ENCODE data around the gene ENTHD1. TPM values are rescaled to one million over a fixed set of nuclear protein-coding genes. Genes with fewer than 3 reads are reported as not detected.

The ENTHD1 gene
- polyA plus RNA-seq, 1 donor from 2014 or later: not detected

DNA sequence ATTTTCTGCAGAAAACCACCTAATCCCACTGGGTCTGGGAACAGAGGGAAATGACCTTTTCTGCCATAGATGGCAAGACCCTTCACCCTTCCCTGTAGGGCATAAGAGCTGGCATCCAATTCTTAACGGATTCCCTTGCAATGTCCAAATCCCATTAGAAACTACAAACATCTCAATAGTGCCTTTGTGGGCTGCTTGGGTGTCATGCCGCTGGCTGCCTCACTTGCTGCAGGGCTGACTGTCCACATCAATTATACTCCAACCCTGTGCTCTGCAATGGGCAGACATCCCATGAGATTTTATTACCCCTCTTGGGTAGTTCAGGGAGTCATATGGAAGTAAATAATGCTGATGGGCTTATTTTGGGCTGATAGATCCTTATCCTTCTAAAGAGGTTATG lies 14.6 kb upstream of the ENTHD1 start (continued):
- TF ChIP-seq EP300 (conservative IDR thresholded peaks at IDR 0.05; ENCODE audit: poor library complexity, severe bottlenecking): no peak

DNA sequence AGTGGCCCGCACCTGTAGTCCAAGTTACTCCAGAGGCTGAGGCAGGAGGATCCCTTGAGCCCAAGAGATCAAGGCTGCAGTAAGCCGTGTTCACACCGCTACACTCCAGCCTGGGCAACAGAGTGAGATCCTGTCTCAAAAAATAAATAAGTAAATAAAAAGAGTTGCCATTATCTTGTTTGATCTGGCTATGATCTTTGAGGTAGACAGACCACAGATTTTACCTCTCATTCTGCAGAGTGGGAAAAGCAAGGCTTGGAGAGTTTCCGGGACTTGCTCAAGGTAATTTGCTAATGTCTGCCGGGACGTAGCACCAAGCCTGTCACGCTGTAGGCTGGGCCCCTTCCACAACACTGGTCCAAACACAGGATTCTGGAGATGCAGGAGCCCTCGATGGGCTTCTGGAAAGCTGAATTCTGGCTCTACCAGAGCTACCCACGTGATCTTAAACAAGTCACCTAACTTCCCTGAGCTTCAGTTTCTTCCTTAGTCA lies 14.1 kb upstream of the ENTHD1 start:
- no peak for TF ChIP-seq POLR2AphosphoS5 (IDR thresholded peaks at IDR 0.05)
- TF ChIP-seq EP300 (conservative IDR thresholded peaks at IDR 0.05; ENCODE audit: poor library complexity, severe bottlenecking): no peak
- no peak for TF ChIP-seq SMC3 (conservative IDR thresholded peaks at IDR 0.05; ENCODE audit: poor library complexity)
- TF ChIP-seq, protein P1, sequence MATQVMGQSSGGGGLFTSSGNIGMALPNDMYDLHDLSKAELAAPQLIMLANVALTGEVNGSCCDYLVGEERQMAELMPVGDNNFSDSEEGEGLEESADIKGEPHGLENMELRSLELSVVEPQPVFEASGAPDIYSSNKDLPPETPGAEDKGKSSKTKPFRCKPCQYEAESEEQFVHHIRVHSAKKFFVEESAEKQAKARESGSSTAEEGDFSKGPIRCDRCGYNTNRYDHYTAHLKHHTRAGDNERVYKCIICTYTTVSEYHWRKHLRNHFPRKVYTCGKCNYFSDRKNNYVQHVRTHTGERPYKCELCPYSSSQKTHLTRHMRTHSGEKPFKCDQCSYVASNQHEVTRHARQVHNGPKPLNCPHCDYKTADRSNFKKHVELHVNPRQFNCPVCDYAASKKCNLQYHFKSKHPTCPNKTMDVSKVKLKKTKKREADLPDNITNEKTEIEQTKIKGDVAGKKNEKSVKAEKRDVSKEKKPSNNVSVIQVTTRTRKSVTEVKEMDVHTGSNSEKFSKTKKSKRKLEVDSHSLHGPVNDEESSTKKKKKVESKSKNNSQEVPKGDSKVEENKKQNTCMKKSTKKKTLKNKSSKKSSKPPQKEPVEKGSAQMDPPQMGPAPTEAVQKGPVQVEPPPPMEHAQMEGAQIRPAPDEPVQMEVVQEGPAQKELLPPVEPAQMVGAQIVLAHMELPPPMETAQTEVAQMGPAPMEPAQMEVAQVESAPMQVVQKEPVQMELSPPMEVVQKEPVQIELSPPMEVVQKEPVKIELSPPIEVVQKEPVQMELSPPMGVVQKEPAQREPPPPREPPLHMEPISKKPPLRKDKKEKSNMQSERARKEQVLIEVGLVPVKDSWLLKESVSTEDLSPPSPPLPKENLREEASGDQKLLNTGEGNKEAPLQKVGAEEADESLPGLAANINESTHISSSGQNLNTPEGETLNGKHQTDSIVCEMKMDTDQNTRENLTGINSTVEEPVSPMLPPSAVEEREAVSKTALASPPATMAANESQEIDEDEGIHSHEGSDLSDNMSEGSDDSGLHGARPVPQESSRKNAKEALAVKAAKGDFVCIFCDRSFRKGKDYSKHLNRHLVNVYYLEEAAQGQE (IDR thresholded peaks at IDR 0.05; ENCODE audit: borderline replicate concordance): no peak
- TF ChIP-seq, protein P2, sequence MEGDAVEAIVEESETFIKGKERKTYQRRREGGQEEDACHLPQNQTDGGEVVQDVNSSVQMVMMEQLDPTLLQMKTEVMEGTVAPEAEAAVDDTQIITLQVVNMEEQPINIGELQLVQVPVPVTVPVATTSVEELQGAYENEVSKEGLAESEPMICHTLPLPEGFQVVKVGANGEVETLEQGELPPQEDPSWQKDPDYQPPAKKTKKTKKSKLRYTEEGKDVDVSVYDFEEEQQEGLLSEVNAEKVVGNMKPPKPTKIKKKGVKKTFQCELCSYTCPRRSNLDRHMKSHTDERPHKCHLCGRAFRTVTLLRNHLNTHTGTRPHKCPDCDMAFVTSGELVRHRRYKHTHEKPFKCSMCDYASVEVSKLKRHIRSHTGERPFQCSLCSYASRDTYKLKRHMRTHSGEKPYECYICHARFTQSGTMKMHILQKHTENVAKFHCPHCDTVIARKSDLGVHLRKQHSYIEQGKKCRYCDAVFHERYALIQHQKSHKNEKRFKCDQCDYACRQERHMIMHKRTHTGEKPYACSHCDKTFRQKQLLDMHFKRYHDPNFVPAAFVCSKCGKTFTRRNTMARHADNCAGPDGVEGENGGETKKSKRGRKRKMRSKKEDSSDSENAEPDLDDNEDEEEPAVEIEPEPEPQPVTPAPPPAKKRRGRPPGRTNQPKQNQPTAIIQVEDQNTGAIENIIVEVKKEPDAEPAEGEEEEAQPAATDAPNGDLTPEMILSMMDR (IDR thresholded peaks at IDR 0.05; ENCODE audit: poor library complexity, severe bottlenecking): no peak
- no peak for TF ChIP-seq TAF1 (IDR thresholded peaks at IDR 0.05; ENCODE audit: low read depth)
- no peak for TF ChIP-seq EZH2 (IDR thresholded peaks at IDR 0.05; ENCODE audit: borderline replicate concordance, insufficient read depth, low read length, poor library complexity, severe bottlenecking)
- Histone ChIP-seq H3K9me3 (ENCODE audit: low read length) (no peaks in the 10 kb centered on the region), H3K4me3 (ENCODE audit: low read length) (no peak overlapping the region), H3K9ac (ENCODE audit: low read length) (no peak overlapping the region), H4K20me1 (ENCODE audit: insufficient read depth) (no peaks in the 10 kb centered on the region), H3K27me3 (ENCODE audit: insufficient read depth, low read depth, low read length) (no peaks in the 10 kb centered on the region), H3K4me2 (ENCODE audit: low read length) (no peak overlapping the region), H3K79me2 (replicated peaks; ENCODE audit: insufficient read depth, low read length) (no peaks in the 10 kb centered on the region), H3K27ac (ENCODE audit: low read length) (no peak overlapping the region), H3F3A (ENCODE audit: insufficient read depth, low read length, poor library complexity, severe bottlenecking) (no peaks in the 10 kb centered on the region), H2AFZ (ENCODE audit: low read depth, low read length) (no peak overlapping the region), H3K9me2 (ENCODE audit: insufficient read depth, low read length) (no peaks in the 10 kb centered on the region), H3K36me3 (ENCODE audit: insufficient read depth, low read length) (no peaks in the 10 kb centered on the region)

DNA sequence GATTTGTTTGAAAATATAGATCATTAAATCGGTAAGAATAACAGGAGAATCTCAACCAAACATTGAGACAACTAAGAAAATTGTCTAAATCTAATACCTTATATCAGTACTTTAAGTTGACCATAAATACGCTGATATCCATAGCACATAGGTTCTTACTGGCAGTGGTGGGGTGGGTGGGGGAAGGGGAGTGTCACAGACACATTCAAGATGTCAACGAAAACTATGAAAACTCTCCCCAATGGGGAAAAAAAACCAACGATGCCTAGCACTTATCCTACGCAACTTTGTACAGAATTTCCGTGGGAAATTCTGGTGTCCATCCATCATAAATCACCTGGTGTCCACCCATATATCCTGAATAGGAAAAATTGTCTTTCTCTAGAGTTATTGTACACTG lies 13.5 kb upstream of the ENTHD1 start:
- Histone ChIP-seq H3K9me3 (ENCODE audit: low read length) (no peaks in the 10 kb centered on the region), H3K4me3 (ENCODE audit: low read length) (no peak overlapping the region)

More for the DNA sequence above, 13.5 kb upstream of the ENTHD1 start:
- Histone ChIP-seq H3K9me2 (ENCODE audit: insufficient read depth, low read length) (no peaks in the 10 kb centered on the region), H3F3A (ENCODE audit: insufficient read depth, low read length, poor library complexity, severe bottlenecking) (no peaks in the 10 kb centered on the region), H2AFZ (ENCODE audit: low read depth, low read length) (no peak overlapping the region), H3K9ac (ENCODE audit: low read length) (no peak overlapping the region), H3K36me3 (ENCODE audit: insufficient read depth, low read length) (no peaks in the 10 kb centered on the region), H4K20me1 (ENCODE audit: insufficient read depth) (no peaks in the 10 kb centered on the region), H3K27me3 (ENCODE audit: insufficient read depth, low read depth, low read length) (no peaks in the 10 kb centered on the region), H3K79me2 (replicated peaks; ENCODE audit: insufficient read depth, low read length) (no peaks in the 10 kb centered on the region), H3K27ac (ENCODE audit: low read length) (no peak overlapping the region), H3K4me2 (ENCODE audit: low read length) (no peak overlapping the region)
- TF ChIP-seq MXI1 (conservative IDR thresholded peaks at IDR 0.05; ENCODE audit: poor library complexity, severe bottlenecking) (no peak), POLR2AphosphoS5 (IDR thresholded peaks at IDR 0.05) (no peak), TAF1 (IDR thresholded peaks at IDR 0.05; ENCODE audit: low read depth) (no peak), EP300 (conservative IDR thresholded peaks at IDR 0.05; ENCODE audit: poor library complexity, severe bottlenecking) (no peak), SMC3 (conservative IDR thresholded peaks at IDR 0.05; ENCODE audit: poor library complexity) (no peak), RAD21 (conservative IDR thresholded peaks at IDR 0.05) (no peak), EZH2 (IDR thresholded peaks at IDR 0.05; ENCODE audit: borderline replicate concordance, insufficient read depth, low read length, poor library complexity, severe bottlenecking) (no peak)
- TF ChIP-seq, protein P1 (IDR thresholded peaks at IDR 0.05; ENCODE audit: borderline replicate concordance): no peak
- TF ChIP-seq, protein P2 (IDR thresholded peaks at IDR 0.05; ENCODE audit: poor library complexity, severe bottlenecking): no peak
